ENCODE data around the gene KIF3B.
A peak's percentile ranks its signal among the peaks of the same experiment; 100 is the strongest.
"Not testable (repeated sequence)": the region's sequence is repeated elsewhere in the genome, so short reads cannot be mapped to it uniquely, and the experiment has no call there.

Gene KIF3B

DNA sequence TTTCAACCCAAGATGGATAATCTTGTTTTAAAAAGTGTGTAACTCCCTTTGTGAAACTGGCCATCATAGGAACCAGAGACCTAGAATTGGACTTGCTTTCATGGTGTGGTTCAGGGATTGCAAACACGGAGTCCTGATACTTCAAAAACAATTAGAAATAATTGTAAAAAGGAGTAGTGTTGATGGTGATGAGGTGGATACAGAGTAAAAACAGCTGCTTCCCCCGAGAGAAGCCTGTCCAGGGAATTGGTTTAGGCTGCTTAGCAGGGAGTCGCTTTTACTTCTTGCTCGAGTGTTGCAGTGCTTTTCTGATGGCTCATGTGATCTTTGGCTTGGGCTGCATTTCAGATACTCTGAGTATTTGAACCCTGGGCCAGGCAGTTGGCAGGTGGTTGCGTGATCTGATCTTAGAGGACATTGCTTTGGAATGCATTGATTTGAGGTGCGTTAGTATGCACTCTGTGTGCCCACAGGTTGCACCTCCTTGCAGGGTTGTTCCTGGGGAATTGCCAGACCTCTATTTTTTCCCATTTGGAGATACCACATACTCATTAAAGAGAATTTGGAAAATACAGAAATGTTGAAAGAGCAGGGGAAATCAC lies 19.5 kb downstream of the KIF3B start:
- DNase-seq: no peak

DNA sequence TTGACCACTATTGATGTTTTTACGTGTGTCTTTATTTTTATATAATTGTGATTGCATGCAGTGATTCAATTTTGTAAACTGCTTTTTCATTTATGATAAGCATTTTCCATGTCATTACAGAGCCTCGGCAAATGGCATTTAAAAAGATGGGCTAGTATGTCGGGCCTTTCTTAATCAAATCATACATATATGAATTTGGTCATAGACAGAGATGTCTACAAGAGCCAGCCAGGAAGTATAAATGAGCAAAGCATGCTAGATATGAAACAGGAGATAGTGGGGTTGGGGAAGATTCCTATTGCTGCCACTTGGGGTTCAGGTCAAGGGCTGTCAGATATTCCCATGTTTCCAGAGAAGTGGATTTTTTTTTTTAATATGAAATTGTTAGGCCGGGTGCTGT lies 20.0 kb downstream of the KIF3B start:
- DNase-seq: no peak

DNA sequence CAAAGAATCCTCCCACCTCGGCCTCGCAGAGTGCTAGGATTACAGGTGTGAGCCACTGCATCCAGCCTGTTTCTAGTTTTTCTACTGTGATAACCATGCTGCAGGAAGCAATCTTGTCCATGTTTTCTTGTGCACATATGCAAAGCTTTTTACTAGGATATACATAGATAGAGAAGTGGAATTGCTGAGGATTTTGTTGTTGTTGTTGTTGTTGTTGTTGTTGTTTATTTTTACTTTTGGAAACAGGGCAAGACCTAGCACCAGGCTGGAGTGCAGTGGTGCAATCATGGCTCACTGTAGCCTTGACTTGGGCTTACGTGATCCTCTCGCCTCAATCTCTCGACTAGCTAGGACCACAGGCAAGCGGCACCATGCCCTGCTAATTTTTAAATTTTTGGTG lies 23.2 kb downstream of the KIF3B start:
- DNase-seq: no peak

DNA sequence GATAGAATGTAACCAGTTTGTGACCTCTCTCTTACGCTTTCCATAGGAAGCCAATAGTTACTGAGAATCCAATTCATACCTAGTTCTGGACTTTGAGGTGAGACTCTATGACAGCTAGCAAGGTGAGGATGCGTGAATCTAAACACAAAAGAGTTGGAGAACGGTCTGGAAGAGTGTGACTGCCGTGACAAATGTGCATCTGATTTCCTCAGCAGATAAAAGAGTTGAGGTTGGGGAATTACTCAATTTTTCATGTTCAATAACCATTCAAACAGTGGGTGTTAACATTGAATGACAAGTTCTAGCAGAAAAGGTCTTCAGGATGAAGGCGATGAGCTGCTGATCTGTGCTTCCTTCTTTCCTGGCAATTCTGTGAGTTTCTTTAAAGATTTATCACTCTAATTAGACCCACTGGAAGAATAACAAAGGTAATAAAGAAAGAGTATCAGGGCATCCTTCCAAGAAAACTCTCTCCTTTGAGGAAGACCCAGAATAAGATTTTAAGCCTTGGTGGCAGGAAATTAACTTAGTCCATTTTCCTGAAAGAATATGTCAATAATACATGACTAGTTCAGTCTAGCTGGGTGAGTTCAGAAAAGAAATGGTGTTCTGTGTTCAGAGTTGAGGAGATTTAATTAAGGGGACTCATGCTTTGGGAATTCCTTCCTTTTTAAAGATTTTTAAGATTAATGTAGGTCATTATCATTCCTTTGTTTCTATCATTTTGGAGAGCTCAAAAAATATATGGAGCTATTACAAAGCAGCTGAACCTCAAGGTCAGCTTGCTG lies 24.5 kb downstream of the KIF3B start:
- DNase-seq: no peak

GRCh38 chr20:32302507-32302872 lies 25.0 kb downstream of the KIF3B start:
- DNase-seq: no peak

DNA sequence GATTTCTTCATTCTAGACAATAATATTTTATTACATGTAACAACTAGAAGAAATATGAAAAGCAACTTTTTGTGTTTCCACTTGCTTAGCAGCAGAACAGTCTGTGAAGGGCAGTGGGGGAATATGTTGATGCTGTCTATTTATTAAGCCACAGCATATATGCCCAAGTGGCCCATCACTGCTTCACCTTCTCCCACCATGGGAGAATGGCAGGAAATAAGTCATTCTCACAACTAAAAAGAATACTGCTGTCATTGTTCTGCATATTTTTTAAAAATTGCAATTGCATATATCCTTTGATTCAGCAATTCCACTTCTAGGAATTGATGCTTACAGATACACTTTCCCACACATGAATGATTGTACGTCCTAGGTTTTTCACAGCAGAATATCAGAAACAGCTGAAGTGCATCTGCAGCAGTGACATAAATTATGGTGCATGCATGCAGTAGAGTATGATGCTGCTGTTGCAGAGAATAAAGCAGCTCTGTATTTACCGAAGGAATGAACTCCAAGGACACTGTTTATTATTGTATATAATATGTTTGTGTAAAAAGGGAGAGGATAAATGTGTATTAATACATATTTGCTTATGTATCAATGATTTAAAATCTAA lies 26.8 kb downstream of the KIF3B start:
- DNase-seq: no peak

GRCh38 chr20:32312718-32313424 lies 35.4 kb downstream of the KIF3B start:
- no peak for DNase-seq

- DNase-seq: no peak
Observed at GRCh38 chr20:32314768-32315167, 37.3 kb downstream of the KIF3B start.

DNA sequence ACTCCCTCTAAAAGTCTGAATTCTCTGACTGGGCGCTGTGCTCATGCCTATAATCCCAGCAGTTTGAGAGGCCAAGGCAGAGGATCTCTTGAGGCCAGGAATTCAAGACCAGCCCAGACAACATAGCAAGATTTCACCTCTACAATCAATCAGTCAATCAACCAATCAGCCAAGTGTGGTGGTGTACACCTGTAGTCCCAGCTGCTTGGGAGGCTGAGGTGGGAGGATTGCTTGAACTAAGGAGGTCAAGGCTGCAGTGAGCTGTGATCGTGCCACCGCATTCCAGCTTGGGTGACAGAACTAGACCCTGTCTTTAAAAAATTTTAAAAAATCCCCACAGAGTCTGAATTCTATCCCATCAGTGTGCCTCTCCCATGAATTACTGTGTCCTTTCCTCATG lies 37.9 kb downstream of the KIF3B start:
- DNase-seq: no peak

- DNase-seq: no peak
Observed at GRCh38 chr20:32315891-32316290, 38.4 kb downstream of the KIF3B start.

GRCh38 chr20:32316667-32317066 lies 39.2 kb downstream of the KIF3B start:
- DNase-seq: no peak

GRCh38 chr20:32319100-32319499 lies 41.6 kb downstream of the KIF3B start:
- DNase-seq: peak; percentile 24

GRCh38 chr20:32320305-32320704 lies 42.9 kb downstream of the KIF3B start:
- no peak for DNase-seq

- DNase-seq: no peak
Observed at GRCh38 chr20:32321390-32321789, 43.9 kb downstream of the KIF3B start.

GRCh38 chr20:32322260-32322659 lies 44.8 kb downstream of the KIF3B start:
- not testable (repeated sequence) for DNase-seq

GRCh38 chr20:32323761-32324160 lies 46.3 kb downstream of the KIF3B start:
- DNase-seq: not testable (repeated sequence)

DNA sequence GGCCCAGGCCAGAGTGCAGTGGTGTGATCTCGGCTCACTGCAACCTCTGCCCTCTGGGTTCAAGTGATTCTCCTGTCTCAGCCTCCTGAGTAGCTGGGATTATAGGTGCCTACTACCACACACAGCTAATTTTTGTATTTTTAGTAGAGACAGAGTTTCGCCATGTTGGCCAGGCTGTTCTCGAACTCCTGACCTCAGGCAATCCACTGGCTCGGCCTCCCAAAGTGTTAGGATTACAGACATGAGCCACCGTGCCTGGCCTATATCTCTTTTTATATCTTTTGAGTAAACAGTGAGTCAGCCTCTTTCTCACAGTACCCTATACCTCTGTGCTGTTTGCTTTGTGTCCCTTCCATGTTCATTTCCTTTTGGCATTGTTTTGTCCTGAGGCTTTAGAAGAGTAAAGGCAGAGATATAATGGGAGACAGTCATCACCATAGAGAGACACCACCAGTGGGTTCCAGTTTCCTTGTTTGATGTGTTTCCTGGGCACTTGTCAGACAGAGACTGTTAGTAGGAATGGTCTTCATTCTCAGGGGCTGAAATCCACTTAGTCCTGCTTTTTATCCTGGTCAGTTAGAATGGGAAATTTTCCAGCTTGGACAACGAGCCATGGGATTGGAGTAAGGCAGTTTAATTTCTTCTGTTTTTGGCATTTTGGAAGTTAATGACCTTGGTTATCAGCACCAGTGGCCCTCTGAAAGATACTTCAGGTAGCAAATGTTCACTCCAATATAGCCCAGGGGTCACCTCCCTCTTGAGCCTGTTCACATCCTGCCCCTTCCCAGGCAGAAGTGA lies 48.5 kb downstream of the KIF3B start:
- DNase-seq: no peak

GRCh38 chr20:32326504-32326845 lies 49.0 kb downstream of the KIF3B start:
- DNase-seq: no peak

GRCh38 chr20:32327087-32327681 lies 49.7 kb downstream of the KIF3B start:
- no peak for DNase-seq

DNA sequence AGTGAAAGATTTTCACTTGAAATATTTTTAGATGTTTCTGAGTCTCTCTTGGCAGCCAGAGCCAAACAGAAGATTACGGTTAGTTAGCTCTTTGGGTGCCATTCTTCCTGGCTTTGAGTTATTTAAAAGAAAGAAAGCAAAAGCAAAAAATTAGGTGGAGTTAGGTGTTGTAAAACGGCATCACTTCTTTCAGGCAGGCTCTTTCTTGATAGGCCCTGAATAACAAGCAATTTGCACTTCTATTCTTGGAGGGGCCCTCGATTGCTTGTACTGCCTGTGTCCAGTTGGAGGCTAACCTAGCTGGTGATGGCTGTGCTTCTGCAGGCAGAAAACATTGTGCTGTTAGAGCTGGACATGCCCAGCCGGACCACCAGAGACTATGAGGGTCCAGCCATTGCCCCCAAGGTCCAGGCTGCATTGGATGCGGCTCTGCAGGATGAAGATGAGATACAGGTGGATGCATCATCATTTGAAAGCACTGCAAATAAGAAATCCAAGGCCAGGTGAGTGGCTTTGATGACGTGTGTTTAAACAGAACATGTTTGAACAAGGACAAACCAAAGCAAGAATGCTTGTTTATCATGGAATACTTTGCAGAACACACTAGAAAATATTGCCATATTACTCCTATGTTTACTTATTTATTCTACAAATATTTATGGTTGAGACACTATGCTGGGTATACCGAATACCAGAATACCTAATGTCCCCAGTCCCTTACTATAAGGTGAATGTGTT lies 52.5 kb downstream of the KIF3B start:
- no peak for DNase-seq

- no peak for DNase-seq
Observed at GRCh38 chr20:32330555-32330897, 53.1 kb downstream of the KIF3B start.

- DNase-seq: no peak
Observed at GRCh38 chr20:32332614-32333013, 55.2 kb downstream of the KIF3B start.

Measured in CD4-positive, alpha-beta T cell treated with Interleukin-17A for 1 hour (primary cell).